C4-2B (cell line): Measurements from ENCODE around the gene U2SURP.

ENCODE experiments used
- ZFX ChIP-seq: fragments of 450-650 bp; IDR thresholded peaks from 2 replicates; pipeline ENCODE4 v1.6.1; 2017
- TF ChIP-seq, protein P1 (sequence below): fragments of 450-650 bp; conservative IDR thresholded peaks from 2 replicates; pipeline ENCODE4 v1.5.1; 2017; ENCODE audit warnings: mild to moderate bottlenecking

DNA sequence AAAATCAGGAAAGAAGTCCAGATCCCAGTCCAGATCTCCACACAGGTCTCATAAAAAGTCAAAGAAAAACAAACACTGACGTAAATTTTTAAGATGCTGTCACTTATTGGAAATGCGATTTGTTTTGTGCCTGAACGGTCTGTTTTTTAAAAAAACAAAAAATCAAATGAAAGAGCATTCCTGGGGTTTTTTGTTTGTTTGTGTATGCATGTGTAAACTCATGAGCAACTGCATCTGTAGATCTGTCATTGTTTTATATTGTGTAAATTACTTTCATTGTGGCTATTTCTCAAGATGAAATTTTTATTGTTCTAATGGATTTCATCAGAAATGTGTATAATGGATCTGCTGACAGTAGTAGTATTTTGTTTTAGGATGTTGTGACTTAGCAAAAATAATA is 55.0 kb downstream of the U2SURP start:
- TF ChIP-seq, protein P1, sequence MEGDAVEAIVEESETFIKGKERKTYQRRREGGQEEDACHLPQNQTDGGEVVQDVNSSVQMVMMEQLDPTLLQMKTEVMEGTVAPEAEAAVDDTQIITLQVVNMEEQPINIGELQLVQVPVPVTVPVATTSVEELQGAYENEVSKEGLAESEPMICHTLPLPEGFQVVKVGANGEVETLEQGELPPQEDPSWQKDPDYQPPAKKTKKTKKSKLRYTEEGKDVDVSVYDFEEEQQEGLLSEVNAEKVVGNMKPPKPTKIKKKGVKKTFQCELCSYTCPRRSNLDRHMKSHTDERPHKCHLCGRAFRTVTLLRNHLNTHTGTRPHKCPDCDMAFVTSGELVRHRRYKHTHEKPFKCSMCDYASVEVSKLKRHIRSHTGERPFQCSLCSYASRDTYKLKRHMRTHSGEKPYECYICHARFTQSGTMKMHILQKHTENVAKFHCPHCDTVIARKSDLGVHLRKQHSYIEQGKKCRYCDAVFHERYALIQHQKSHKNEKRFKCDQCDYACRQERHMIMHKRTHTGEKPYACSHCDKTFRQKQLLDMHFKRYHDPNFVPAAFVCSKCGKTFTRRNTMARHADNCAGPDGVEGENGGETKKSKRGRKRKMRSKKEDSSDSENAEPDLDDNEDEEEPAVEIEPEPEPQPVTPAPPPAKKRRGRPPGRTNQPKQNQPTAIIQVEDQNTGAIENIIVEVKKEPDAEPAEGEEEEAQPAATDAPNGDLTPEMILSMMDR = no peak
- TF ChIP-seq ZFX = no peak
